ENCODE measurements around the gene GPATCH2L. TPM values are rescaled to one million over a fixed set of nuclear protein-coding genes. Genes with fewer than 3 reads are reported as not detected.
A peak's percentile ranks its signal among the peaks of the same experiment; 100 is the strongest.

The GPATCH2L gene
- total and polyA plus RNA-seq, 2 donors (not counting 1 experiment from before 2014, with no cell fraction given) = 17.4 to 82.7 TPM

GRCh38 chr14:76152333-76152681 lies 585 bp downstream of the GPATCH2L start:
- CTCF ChIA-PET = interaction anchor here (0.6 to 1.4 kb wide), 2 partner anchors 39 to 101 kb away, joined by 4 read pairs; no protein-coding TSS in a partner anchor
- no peak for TF ChIP-seq CTCF (IDR thresholded peaks at IDR 0.05)
- no peak for TF ChIP-seq EZH2 (IDR thresholded peaks at IDR 0.05; ENCODE audit: borderline replicate concordance, insufficient read depth, low read depth, low read length, poor library complexity, severe bottlenecking)
- POLR2A ChIA-PET = no interaction called here

GRCh38 chr14:76153919-76154318 lies 2.2 kb downstream of the GPATCH2L start:
- peaks cover 67% of the 10 kb centered on the region for H3K79me2 ChIP-seq (ENCODE audit: control insufficient read depth, insufficient read depth, low read length)
- Mint-ChIP-seq H3K27me3 (no peaks in the 10 kb centered on the region), H3K4me3 (peak overlapping the region; percentile 48), H3K27ac (no peak overlapping the region), H3K9me3 (ENCODE audit: insufficient read depth) (peaks cover 7% of the 10 kb centered on the region), H3K4me1 (peaks cover 68% of the 10 kb centered on the region)
- ATAC-seq (ENCODE audit: low read depth) (no peak), DNase-seq (no peak)
- no peak for TF ChIP-seq CTCF (IDR thresholded peaks at IDR 0.05)
- no peak for TF ChIP-seq EZH2 (IDR thresholded peaks at IDR 0.05; ENCODE audit: borderline replicate concordance, insufficient read depth, low read depth, low read length, poor library complexity, severe bottlenecking)
- H3K27me3 ChIP-seq (replicated peaks in 1 of 4; ENCODE audit: control extremely low read depth in 1 of 4, control insufficient read depth in 3 of 4, insufficient read depth in 4 of 4, low read length in 3 of 4) = no peaks in the 10 kb centered on the region
- 38% methylated on average over 1 of the region's 1 CpG for WGBS (ENCODE audit: insufficient coverage)
- H3K4me2 ChIP-seq (replicated peaks; ENCODE audit: low read depth, low read length, poor library complexity, severe bottlenecking) = no peak overlapping the region
- H3K27ac ChIP-seq (ENCODE audit: low read length in 2 of 2) = no peak overlapping the region
- peaks cover 34 to 36% of the 10 kb centered on the region in 2 donors for H3K4me1 ChIP-seq (ENCODE audit: control insufficient read depth in 2 of 2, insufficient read depth in 2 of 2, low read length in 2 of 2)
- peaks cover 0 to 15% (median 2%) of the 10 kb centered on the region in 3 donors for H3K9me3 ChIP-seq (ENCODE audit: control extremely low read depth in 1 of 3, control insufficient read depth in 2 of 3, insufficient read depth in 1 of 3, low read length in 2 of 3)
- CTCF ChIA-PET = no interaction called here
- no peak overlapping the region for H2AFZ ChIP-seq (ENCODE audit: insufficient read depth, low read depth, low read length, poor library complexity, severe bottlenecking)
- peaks cover 55% of the 10 kb centered on the region for H4K20me1 ChIP-seq (ENCODE audit: control insufficient read depth, insufficient read depth, low read length, poor library complexity, severe bottlenecking)
- H3K36me3 ChIP-seq (replicated peaks in 1 of 2; ENCODE audit: control extremely low read depth in 1 of 2, control insufficient read depth in 1 of 2, extremely low read depth in 1 of 2, insufficient read depth in 2 of 2, low read length in 1 of 2) = peaks cover 3 to 34% of the 10 kb centered on the region in 2 experiments
- H3K4me3 ChIP-seq (ENCODE audit: control extremely low read depth in 1 of 5, extremely low read depth in 1 of 5, insufficient read depth in 1 of 5, low read depth in 2 of 5, low read length in 4 of 5) = no peak overlapping the region
- POLR2A ChIA-PET = no interaction called here
- intact Hi-C loops (cut with micrococcal nuclease) = loop anchor here (5.0 kb wide), 1 partner anchor 943 kb away; the partner anchor contains the start of gene CIPC
- no peak overlapping the region for H3K9ac ChIP-seq (ENCODE audit: low read length)

More at GRCh38 chr14:76152333-76152681, 585 bp downstream of the GPATCH2L start:
- Histone ChIP-seq H3K9ac (ENCODE audit: low read length) (peak overlapping the region; percentile 92), H4K20me1 (ENCODE audit: control insufficient read depth, insufficient read depth, low read length, poor library complexity, severe bottlenecking) (peaks cover 39% of the 10 kb centered on the region), H3K9me3 (ENCODE audit: control extremely low read depth in 1 of 3, control insufficient read depth in 2 of 3, insufficient read depth in 1 of 3, low read length in 2 of 3) (peaks cover 0 to 15% (median 2%) of the 10 kb centered on the region in 3 donors), H3K4me2 (replicated peaks; ENCODE audit: low read depth, low read length, poor library complexity, severe bottlenecking) (peak overlapping the region; percentile 97), H3K4me3 (ENCODE audit: control extremely low read depth in 1 of 5, extremely low read depth in 1 of 5, insufficient read depth in 1 of 5, low read depth in 2 of 5, low read length in 4 of 5) (peak overlapping the region; percentile 62 to 96 (median 90)), H3K4me1 (ENCODE audit: control insufficient read depth in 2 of 2, insufficient read depth in 2 of 2, low read length in 2 of 2) (peaks cover 34 to 36% of the 10 kb centered on the region in 2 donors), H2AFZ (ENCODE audit: insufficient read depth, low read depth, low read length, poor library complexity, severe bottlenecking) (peak overlapping the region; percentile 82), H3K27ac (ENCODE audit: low read length in 2 of 2) (peak overlapping the region; percentile 88 to 95), H3K36me3 (replicated peaks in 1 of 2; ENCODE audit: control extremely low read depth in 1 of 2, control insufficient read depth in 1 of 2, extremely low read depth in 1 of 2, insufficient read depth in 2 of 2, low read length in 1 of 2) (peaks cover 3 to 23% of the 10 kb centered on the region in 2 experiments), H3K27me3 (replicated peaks in 1 of 4; ENCODE audit: control extremely low read depth in 1 of 4, control insufficient read depth in 3 of 4, insufficient read depth in 4 of 4, low read length in 3 of 4) (no peaks in the 10 kb centered on the region), H3K79me2 (ENCODE audit: control insufficient read depth, insufficient read depth, low read length) (peaks cover 51% of the 10 kb centered on the region)
- Mint-ChIP-seq H3K27me3 (no peaks in the 10 kb centered on the region), H3K4me3 (peak overlapping the region; percentile 98), H3K9me3 (ENCODE audit: insufficient read depth) (peaks cover 7% of the 10 kb centered on the region), H3K4me1 (peaks cover 58% of the 10 kb centered on the region), H3K27ac (peak overlapping the region; percentile 97)
- DNase-seq (no peak), ATAC-seq (ENCODE audit: low read depth) (peak; percentile 32)
- intact Hi-C loops (cut with micrococcal nuclease) = loop anchor here (5.0 kb wide), 1 partner anchor 945 kb away; the partner anchor contains the start of gene CIPC
- 0% methylated on average over 16 of the region's 17 CpGs for WGBS (ENCODE audit: insufficient coverage)

Data from B cell (primary cell).